HG03095 (cell line): ENCODE data around the gene SELENON.
"Not testable (repeated sequence)": the region's sequence is repeated elsewhere in the genome, so short reads cannot be mapped to it uniquely, and the experiment has no call there.

Source experiments
- ATAC-seq: cut with Tn5 transposase; IDR thresholded peaks from one replicate; pipeline ENCODE4 v1.9.1; 2021; ENCODE audit warnings: moderate library complexity; ENCODE audit not compliant: unreplicated experiment

SELENON gene

DNA sequence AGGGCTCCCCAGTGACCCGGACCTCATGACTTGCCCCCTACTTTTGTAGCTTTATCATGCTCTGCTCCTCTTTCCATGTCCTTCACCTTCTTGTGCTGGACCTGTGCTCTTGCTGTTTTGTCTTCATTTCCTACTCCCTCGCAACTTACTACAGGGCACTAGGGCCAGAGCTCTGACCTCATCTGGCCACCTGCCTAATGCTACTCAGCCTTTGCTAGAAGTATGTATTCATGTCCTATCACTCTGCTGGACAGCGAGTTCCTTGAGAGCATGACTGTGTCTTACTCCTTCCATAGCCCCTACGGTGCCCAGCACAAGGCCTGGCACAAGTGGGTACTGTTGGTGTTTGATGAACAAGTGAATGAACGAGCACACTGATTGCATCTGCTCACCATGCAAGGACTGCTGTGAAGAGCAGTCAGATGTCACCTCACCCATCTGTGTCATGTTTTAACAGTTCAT is 21.7 kb downstream of the SELENON start:
- no peak for ATAC-seq

DNA sequence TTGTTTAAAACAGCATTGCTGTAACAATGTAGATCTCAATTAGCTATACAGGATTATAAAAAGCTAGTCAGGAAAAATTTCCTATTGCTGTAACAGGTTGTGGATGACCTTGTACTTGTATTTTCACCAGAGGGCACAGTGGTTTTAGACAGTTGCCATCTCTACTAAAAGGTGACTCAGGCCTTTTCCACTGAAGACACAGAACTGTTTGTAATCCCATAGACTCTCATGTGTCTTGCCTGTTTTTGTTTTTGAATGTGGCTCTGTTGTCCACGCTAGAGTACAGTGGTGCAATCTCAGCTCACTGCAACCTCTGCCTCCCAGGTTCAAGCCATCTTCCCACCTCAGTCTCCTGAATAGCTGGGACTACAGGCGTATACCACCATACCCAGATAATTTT is 25.6 kb downstream of the SELENON start:
- ATAC-seq, result no peak

DNA sequence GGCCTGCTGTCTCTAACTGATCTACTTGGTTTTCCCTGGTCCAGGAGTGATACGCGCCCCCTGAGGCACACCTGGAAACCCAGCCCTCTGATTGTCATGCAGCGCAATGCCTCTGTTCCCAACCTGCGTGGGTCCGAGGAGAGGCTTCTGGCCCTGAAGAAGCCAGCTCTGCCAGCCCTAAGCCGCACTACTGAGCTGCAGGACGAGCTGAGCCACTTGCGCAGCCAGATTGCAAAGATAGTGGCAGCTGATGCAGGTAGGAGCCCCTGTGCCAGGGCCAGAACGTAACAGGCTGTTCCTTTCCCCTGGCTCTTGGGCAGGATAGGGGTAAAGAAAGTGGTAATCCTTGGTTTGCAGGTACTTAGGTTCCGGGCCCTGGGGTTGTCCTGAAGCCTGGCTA is 26.6 kb downstream of the SELENON start:
- ATAC-seq, result no peak

- ATAC-seq, result no peak
Observed at GRCh38 chr1:25828491-25828890, 28.5 kb downstream of the SELENON start.

- no peak for ATAC-seq
Observed at GRCh38 chr1:25829046-25829445, 29.1 kb downstream of the SELENON start.

GRCh38 chr1:25831569-25832196 is 31.7 kb downstream of the SELENON start:
- ATAC-seq, result no peak

GRCh38 chr1:25832336-25833037 is 32.5 kb downstream of the SELENON start:
- no peak for ATAC-seq

DNA sequence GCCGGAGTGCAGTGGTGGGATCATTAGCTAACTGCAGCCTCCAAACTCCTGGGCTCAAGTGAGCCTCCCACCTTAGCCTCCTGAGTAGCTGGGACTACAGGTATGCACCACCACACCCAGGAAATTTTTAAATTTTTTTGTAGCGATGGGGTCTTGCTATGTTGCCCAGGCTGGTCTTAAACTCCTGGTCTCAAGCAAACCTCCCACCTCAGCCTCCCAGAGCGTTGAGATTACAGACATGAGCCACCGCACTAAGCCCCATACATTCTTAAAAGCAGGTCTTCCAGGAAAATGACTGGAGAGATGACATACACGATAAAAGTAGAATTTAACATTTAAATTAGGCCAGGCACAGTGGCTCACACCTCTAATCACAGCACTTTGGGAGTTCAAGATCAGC is 33.2 kb downstream of the SELENON start:
- ATAC-seq, result no peak

GRCh38 chr1:25834894-25835293 is 34.9 kb downstream of the SELENON start:
- no peak for ATAC-seq

- no peak for ATAC-seq
Observed at GRCh38 chr1:25836695-25837094, 36.7 kb downstream of the SELENON start.

- no peak for ATAC-seq
Observed at GRCh38 chr1:25837262-25837875, 37.4 kb downstream of the SELENON start.

DNA sequence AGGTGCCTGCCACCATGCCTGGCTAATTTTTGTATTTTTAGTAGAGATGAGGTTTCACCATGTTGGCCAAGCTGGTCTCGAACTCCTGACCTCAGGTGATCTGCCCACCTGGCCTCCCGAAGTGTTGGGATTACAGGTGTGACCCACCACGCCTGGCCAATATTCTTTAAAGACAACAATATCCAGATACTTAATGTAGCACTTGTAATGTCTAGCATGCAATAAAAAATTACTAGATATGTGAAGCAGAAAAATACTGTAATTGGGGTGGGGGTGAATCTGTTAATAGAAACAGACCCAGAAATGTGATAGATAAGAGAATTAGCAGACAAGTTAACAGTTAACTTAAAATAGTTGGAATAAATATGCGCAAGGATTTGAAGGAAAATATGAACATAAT is 39.8 kb downstream of the SELENON start:
- ATAC-seq, result not testable (repeated sequence)

- ATAC-seq, result no peak
Observed at GRCh38 chr1:25843483-25843882, 43.5 kb downstream of the SELENON start.

GRCh38 chr1:25844536-25845337 is 44.7 kb downstream of the SELENON start:
- no peak for ATAC-seq

GRCh38 chr1:25845664-25846063 is 45.7 kb downstream of the SELENON start:
- no peak for ATAC-seq

- ATAC-seq, result no peak
Observed at GRCh38 chr1:25847929-25848328, 47.9 kb downstream of the SELENON start.

DNA sequence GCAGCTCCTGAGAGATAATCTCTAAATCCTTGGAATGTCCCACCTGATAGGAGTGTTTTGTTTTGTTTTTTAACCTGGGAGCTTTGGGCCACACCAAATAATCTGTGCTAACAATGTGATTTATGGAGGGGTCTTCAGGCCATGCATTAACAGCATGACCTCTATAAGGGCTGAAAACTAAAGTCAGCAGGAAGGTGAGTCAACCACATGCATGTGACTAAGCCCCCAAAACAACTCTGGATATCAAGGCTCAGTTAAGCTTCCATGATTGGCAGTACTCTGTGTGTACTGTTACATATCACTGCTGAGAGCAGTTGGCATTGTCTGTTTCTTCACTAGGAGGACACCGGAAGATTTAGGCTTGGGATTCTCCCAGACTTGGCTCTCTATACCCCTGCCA is 48.5 kb downstream of the SELENON start:
- ATAC-seq, result no peak

DNA sequence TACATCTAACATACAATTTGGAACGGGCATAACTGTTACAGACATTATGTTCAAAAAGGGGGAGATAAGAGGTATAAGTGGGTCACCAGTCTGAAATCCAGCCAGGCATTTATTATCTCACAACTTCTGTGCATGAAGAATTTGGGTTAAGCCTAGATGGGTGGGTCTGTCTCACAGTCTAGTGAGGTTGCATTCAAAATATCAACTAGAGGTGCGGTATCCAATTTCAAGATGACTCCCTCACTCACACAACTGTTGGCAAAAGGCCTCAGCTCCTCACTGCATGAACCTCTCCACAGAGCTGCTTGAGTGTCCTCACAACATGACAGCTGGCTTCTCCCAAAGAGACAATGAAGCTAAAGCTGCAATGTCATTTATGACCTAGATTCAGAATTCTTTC is 54.6 kb downstream of the SELENON start:
- no peak for ATAC-seq

- no peak for ATAC-seq
Observed at GRCh38 chr1:25856856-25857255, 56.9 kb downstream of the SELENON start.

- ATAC-seq, result no peak
Observed at GRCh38 chr1:25858494-25858893, 58.5 kb downstream of the SELENON start.
